Endodermal cell (in vitro differentiated cells): ENCODE results near the gene PPP1R16B. TPM values are rescaled to one million over a fixed set of nuclear protein-coding genes. Genes with fewer than 3 reads are reported as not detected.

Experiments used
- DNase-seq: peaks from one replicate; pipeline ENCODE4 v3.0.0-alpha.2; 2017
- H3K27ac ChIP-seq: 2 replicates; pipeline ENCODE4 v1.5.1; 2013; ENCODE audit warnings: mild to moderate bottlenecking, low read depth, low read length, moderate library complexity
- H3K27me3 ChIP-seq: 2 replicates; pipeline ENCODE4 v1.6.1; 2013; ENCODE audit warnings: mild to moderate bottlenecking, low read length, moderate library complexity; ENCODE audit not compliant: insufficient read depth, control insufficient read depth, poor library complexity, severe bottlenecking
- H3K36me3 ChIP-seq: 2 replicates; pipeline ENCODE4 v1.7.0; 2013; ENCODE audit warnings: mild to moderate bottlenecking, low read length, moderate library complexity; ENCODE audit not compliant: control insufficient read depth, insufficient read depth
- H3K4me1 ChIP-seq: one replicate; pipeline ENCODE4 v1.7.0; 2013; ENCODE audit warnings: low read length; ENCODE audit not compliant: control insufficient read depth, insufficient read depth
- H3K4me3 ChIP-seq: 2 replicates; pipeline ENCODE4 v1.5.1; 2013; ENCODE audit warnings: mild to moderate bottlenecking, low read length, moderate library complexity
- H3K9ac ChIP-seq: 2 replicates; pipeline ENCODE4 v1.6.1; 2013; ENCODE audit warnings: mild to moderate bottlenecking, low read length, moderate library complexity; ENCODE audit not compliant: poor library complexity, severe bottlenecking; ENCODE audit errors: extremely low read depth
- H3K9me3 ChIP-seq: 2 replicates; pipeline ENCODE4 v1.6.1; 2013; ENCODE audit warnings: mild to moderate bottlenecking, low read length, moderate library complexity; ENCODE audit not compliant: control insufficient read depth
- H3K27ac Mint-ChIP-seq: 2 replicates; pipeline ENCODE4 v1.8.0; 2020; ENCODE audit warnings: mixed read lengths
- H3K27me3 Mint-ChIP-seq: 2 replicates; pipeline ENCODE4 v1.8.0; 2021; ENCODE audit warnings: mild to moderate bottlenecking, mixed read lengths; ENCODE audit not compliant: insufficient read depth
- H3K36me3 Mint-ChIP-seq: 2 replicates; pipeline ENCODE4 v1.8.0; 2020; ENCODE audit warnings: low read depth, mixed read lengths
- H3K4me1 Mint-ChIP-seq: 2 replicates; pipeline ENCODE4 v1.8.0; 2020; ENCODE audit warnings: mixed read lengths
- H3K4me3 Mint-ChIP-seq: 2 replicates; pipeline ENCODE4 v1.8.0; 2020; ENCODE audit warnings: mild to moderate bottlenecking, moderate library complexity, mixed read lengths
- H3K9me3 Mint-ChIP-seq: 2 replicates; pipeline ENCODE4 v1.8.0; 2020; ENCODE audit warnings: mild to moderate bottlenecking, mixed read lengths
- CTCF ChIP-seq: fragments of 200-600 bp; sonication (generic); conservative IDR thresholded peaks from 2 replicates; pipeline ENCODE4 v1.5.0; 2021; ENCODE audit warnings: antibody characterized with exemption, mild to moderate bottlenecking
- WGBS, 2 experiments: methylation state at CpG; one replicate each; pipeline versions ENCODE4 v1.1.5 to v1.1.7; 2013; ENCODE audit warnings: missing lambda C conversion rate in 2 of 2, mixed read lengths in 1 of 2; ENCODE audit not compliant: insufficient coverage in 1 of 2, insufficient read length in 1 of 2; 5-methylcytosine and 5-hydroxymethylcytosine counted together
- total RNA-seq, 2 donors: library from RNA; stranded (reverse); fragmentation: NEBNext Ultra II Directional in 1 of 2; extraction: Animal tissue kit (Norgen Biotek cat#: 25700) in 1 of 2; gene quantifications; 2 replicates in 1 of 2; 3 replicates in 1 of 2; pipeline ENCODE4 v1.2.1, GENCODE V29; 2021

Gene PPP1R16B
- total RNA-seq, 2 donors from 2014 or later, result 6.7 to 15.3 TPM

GRCh38 chr20:38893056-38893564, 87.6 kb downstream of the PPP1R16B start:
- H3K4me3 ChIP-seq, result no peak overlapping the region
- no peaks in the 10 kb centered on the region for H3K9me3 ChIP-seq
- Mint-ChIP-seq H3K9me3 (no peaks in the 10 kb centered on the region), H3K27ac (no peak overlapping the region), H3K36me3 (peaks cover 12% of the 10 kb centered on the region), H3K4me1 (peaks cover 13% of the 10 kb centered on the region), H3K4me3 (no peak overlapping the region), H3K27me3 (no peaks in the 10 kb centered on the region)
- no peak for DNase-seq
- 69 to 70% methylated on average over 4 to 6 of the region's 6 CpGs for WGBS, 2 experiments
- no peak overlapping the region for H3K27ac ChIP-seq
- no peaks in the 10 kb centered on the region for H3K27me3 ChIP-seq
- H3K36me3 ChIP-seq, result peaks cover 10% of the 10 kb centered on the region
- H3K9ac ChIP-seq, result no peak overlapping the region
- peaks cover 6% of the 10 kb centered on the region for H3K4me1 ChIP-seq
- no peak for TF ChIP-seq CTCF

DNA sequence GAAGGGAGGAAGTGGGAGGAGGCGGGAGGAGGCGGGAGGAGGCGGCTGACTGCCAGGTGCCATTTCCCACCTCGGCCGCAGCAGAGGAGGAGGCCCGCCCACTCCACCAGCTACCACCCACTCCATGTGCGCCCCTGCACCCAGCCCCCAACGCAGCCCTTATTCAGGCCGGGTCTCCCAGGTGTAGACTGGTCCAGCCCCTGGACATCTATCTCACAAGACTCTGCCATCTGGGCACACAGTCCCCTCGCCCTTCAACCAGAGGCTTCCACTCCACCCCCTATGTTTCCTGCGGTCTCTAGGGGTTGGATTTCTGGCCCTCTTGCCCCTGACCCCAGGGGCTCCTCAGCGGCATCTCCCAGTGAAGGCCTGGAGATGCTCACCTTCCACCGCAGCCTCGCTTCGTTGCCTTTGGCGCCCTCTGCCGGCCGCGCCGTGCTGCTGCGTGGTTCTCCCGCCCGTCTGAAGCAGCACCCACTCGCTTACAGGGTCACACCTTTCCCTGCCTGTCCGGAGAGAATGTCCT, 88.1 kb downstream of the PPP1R16B start:
- Histone ChIP-seq H3K27ac (no peak overlapping the region), H3K4me1 (peaks cover 6% of the 10 kb centered on the region), H3K36me3 (peaks cover 15% of the 10 kb centered on the region), H3K4me3 (no peak overlapping the region), H3K9me3 (no peaks in the 10 kb centered on the region), H3K9ac (no peak overlapping the region), H3K27me3 (no peaks in the 10 kb centered on the region)
- peak; percentile 94 for DNase-seq
- WGBS, 2 experiments, result 26 to 67% methylated on average over 5 to 23 of the region's 25 CpGs
- Mint-ChIP-seq H3K27me3 (no peaks in the 10 kb centered on the region), H3K9me3 (no peaks in the 10 kb centered on the region), H3K36me3 (peaks cover 14% of the 10 kb centered on the region), H3K4me3 (no peak overlapping the region), H3K27ac (no peak overlapping the region), H3K4me1 (peaks cover 10% of the 10 kb centered on the region)
- TF ChIP-seq CTCF, result peak; percentile 97

DNA sequence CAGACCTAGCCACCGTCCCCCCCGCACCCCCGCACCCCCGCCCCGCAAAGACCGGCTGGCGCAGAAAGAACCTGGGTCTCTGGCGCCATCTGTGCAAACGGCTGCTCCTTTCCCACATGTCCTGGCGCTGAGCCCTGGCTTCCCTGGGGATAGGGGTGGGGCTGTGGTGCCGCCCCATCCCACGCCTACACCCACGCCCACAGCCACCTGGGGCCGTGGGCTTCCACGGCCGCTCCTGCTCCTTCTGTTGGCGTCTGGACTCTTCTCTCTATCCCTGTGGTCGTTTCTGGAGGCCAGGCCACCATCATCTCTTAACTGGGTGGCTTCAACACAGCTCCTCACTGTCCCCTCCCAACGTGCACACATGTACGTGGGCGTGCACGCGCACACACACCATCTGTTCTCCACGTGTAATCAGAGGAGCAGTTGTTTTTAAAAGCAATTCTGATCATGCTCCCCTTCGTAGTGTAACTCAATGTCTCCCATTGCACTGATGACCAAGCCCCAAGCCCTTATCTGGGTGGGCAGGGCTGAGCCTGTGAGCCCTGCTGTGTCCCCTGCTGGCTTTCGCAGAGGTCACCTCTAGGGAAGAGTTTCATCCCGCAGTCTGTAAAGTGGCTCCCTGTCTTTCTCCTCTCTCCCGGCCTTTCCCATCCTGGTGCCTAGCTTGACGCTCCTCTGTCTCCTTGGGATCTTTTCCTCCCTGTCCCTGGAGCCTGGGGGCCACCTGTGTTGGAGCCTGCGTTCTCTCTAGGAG, 88.8 kb downstream of the PPP1R16B start:
- Mint-ChIP-seq H3K4me1 (peaks cover 10% of the 10 kb centered on the region), H3K27me3 (no peaks in the 10 kb centered on the region), H3K4me3 (no peak overlapping the region), H3K36me3 (peaks cover 14% of the 10 kb centered on the region), H3K9me3 (no peaks in the 10 kb centered on the region), H3K27ac (no peak overlapping the region)
- H3K27me3 ChIP-seq, result no peaks in the 10 kb centered on the region
- H3K9me3 ChIP-seq, result no peaks in the 10 kb centered on the region
- peaks cover 6% of the 10 kb centered on the region for H3K4me1 ChIP-seq
- peaks cover 21% of the 10 kb centered on the region for H3K36me3 ChIP-seq
- no peak overlapping the region for H3K4me3 ChIP-seq
- no peak for DNase-seq
- WGBS, 2 experiments, result 48 to 56% methylated on average over 18 to 30 of the region's 30 CpGs
- peak; percentile 34 for TF ChIP-seq CTCF
- no peak overlapping the region for H3K27ac ChIP-seq
- no peak overlapping the region for H3K9ac ChIP-seq
